Fibroblast of lung (primary cell): ENCODE results near the gene BMS1. TPM values are rescaled to one million over a fixed set of nuclear protein-coding genes. Genes with fewer than 3 reads are reported as not detected.

Experiments used
- DNase-seq, 2 donors: peaks; one replicate each; pipeline versions ENCODE4 v3.0.0 to v3.0.0-alpha.2; 2010; ENCODE audit warnings: low read depth in 2 of 2
- H2AFZ ChIP-seq: 2 replicates; pipeline ENCODE4 v1.5.1; 2012; ENCODE audit warnings: low read length, control low read depth, inconsistent platforms
- H3K27ac ChIP-seq: 2 replicates; pipeline ENCODE4 v1.5.1; 2011; ENCODE audit warnings: low read length, control low read depth; ENCODE audit not compliant: insufficient read depth
- H3K27me3 ChIP-seq: 2 replicates; pipeline ENCODE4 v1.5.1; 2011; ENCODE audit warnings: mild to moderate bottlenecking, low read length; ENCODE audit not compliant: control insufficient read depth, insufficient read depth
- H3K36me3 ChIP-seq: 2 replicates; pipeline ENCODE4 v1.5.1; 2011; ENCODE audit warnings: low read length; ENCODE audit not compliant: control insufficient read depth, insufficient read depth
- H3K4me1 ChIP-seq: 2 replicates; pipeline ENCODE4 v1.5.1; 2011; ENCODE audit warnings: low read length; ENCODE audit not compliant: control insufficient read depth, insufficient read depth; ENCODE audit errors: extremely low read depth
- H3K4me2 ChIP-seq: 2 replicates; pipeline ENCODE4 v1.5.1; 2011; ENCODE audit warnings: low read length, control low read depth; ENCODE audit not compliant: insufficient read depth; ENCODE audit errors: extremely low read depth
- H3K4me3 ChIP-seq, 4 experiments: fragments of 200-600 bp in 1 of 4; sonication (generic) in 1 of 4; replicated peaks in 1 of 4; 2 replicates each; pipeline ENCODE4 v1.5.1; 2011 to 2016; ENCODE audit warnings: low read length in 4 of 4, low read depth in 3 of 4, mild to moderate bottlenecking in 3 of 4, control low read depth in 2 of 4, inconsistent platforms in 1 of 4, mixed read lengths in 1 of 4; ENCODE audit not compliant: insufficient read depth in 1 of 4; ENCODE audit errors: control extremely low read depth in 1 of 4
- H3K79me2 ChIP-seq: 2 replicates; pipeline ENCODE4 v1.5.1; 2012; ENCODE audit warnings: mild to moderate bottlenecking, low read length, inconsistent platforms; ENCODE audit not compliant: control insufficient read depth, insufficient read depth
- H3K9ac ChIP-seq: 2 replicates; pipeline ENCODE4 v1.5.1; 2011; ENCODE audit warnings: mild to moderate bottlenecking, low read length, control low read depth; ENCODE audit not compliant: insufficient read depth
- H3K9me3 ChIP-seq: 2 replicates; pipeline ENCODE4 v1.5.1; 2012; ENCODE audit warnings: low read depth, low read length; ENCODE audit not compliant: control insufficient read depth, insufficient read depth
- H4K20me1 ChIP-seq: 2 replicates; pipeline ENCODE4 v1.5.1; 2011; ENCODE audit warnings: low read length; ENCODE audit not compliant: control insufficient read depth, insufficient read depth; ENCODE audit errors: extremely low read depth
- CTCF ChIP-seq, 2 donors: IDR thresholded peaks in 1 of 2; conservative IDR thresholded peaks in 1 of 2; 1 replicate in 1 of 2; 2 replicates in 1 of 2; pipeline ENCODE4 v1.5.1; 2011 to 2012; ENCODE audit warnings: low read length in 2 of 2, control low read depth in 1 of 2, inconsistent platforms in 1 of 2, low read depth in 1 of 2, mild to moderate bottlenecking in 1 of 2
- EZH2 ChIP-seq: IDR thresholded peaks from 2 replicates; pipeline ENCODE4 v1.5.1; 2012; ENCODE audit warnings: low read length, control low read depth, mild to moderate bottlenecking; ENCODE audit errors: missing control alignments
- polyA plus RNA-seq, 2 donors: library from polyadenylated mRNA; depleted of rRNA in 1 of 2; stranded (reverse) in 1 of 2; unstranded in 1 of 2; fragments of >200 nt; gene quantifications; 2 replicates each; pipeline ENCODE4 v1.2.1, GENCODE V29; 2011 to 2012; ENCODE audit warnings: missing spikeins in 1 of 2
- total RNA-seq: library from RNA; depleted of rRNA; stranded (reverse); fragments of >200 nt; gene quantifications from 2 replicates; pipeline ENCODE4 v1.2.1, GENCODE V29; 2014

The BMS1 gene
- total and polyA plus RNA-seq, 2 donors (not counting 1 experiment from before 2014, with no cell fraction given), result 6.4 to 13.9 TPM

- no peak overlapping the region for H3K4me3 ChIP-seq
- no peaks in the 10 kb centered on the region for H3K4me1 ChIP-seq
- DNase-seq, result no peak
- H3K27me3 ChIP-seq, result no peaks in the 10 kb centered on the region
- no peaks in the 10 kb centered on the region for H3K79me2 ChIP-seq
- H3K36me3 ChIP-seq, result no peaks in the 10 kb centered on the region
- no peak overlapping the region for H3K9ac ChIP-seq
- H2AFZ ChIP-seq, result no peak overlapping the region
- H3K27ac ChIP-seq, result no peak overlapping the region
- H4K20me1 ChIP-seq, result no peaks in the 10 kb centered on the region
- H3K4me2 ChIP-seq, result no peak overlapping the region
- no peaks in the 10 kb centered on the region for H3K9me3 ChIP-seq
- no peak for TF ChIP-seq EZH2
- TF ChIP-seq CTCF (conservative IDR thresholded peaks at IDR 0.05 in 1 of 2, IDR thresholded peaks at IDR 0.05 in 1 of 2; ENCODE audit: low read depth in 1 of 2, low read length in 2 of 2), result no peak
Observed at GRCh38 chr10:42876945-42877344, 94.3 kb downstream of the BMS1 start.

GRCh38 chr10:42877496-42878030, 95.0 kb downstream of the BMS1 start:
- no peaks in the 10 kb centered on the region for H3K9me3 ChIP-seq
- no peaks in the 10 kb centered on the region for H3K36me3 ChIP-seq
- no peak overlapping the region for H3K9ac ChIP-seq
- TF ChIP-seq CTCF (conservative IDR thresholded peaks at IDR 0.05 in 1 of 2, IDR thresholded peaks at IDR 0.05 in 1 of 2; ENCODE audit: low read depth in 1 of 2, low read length in 2 of 2) (no peak), EZH2 (no peak)
- no peaks in the 10 kb centered on the region for H3K79me2 ChIP-seq
- H2AFZ ChIP-seq, result no peak overlapping the region
- H4K20me1 ChIP-seq, result no peaks in the 10 kb centered on the region
- H3K4me3 ChIP-seq, result no peak overlapping the region
- DNase-seq, result no peak
- H3K27me3 ChIP-seq, result no peaks in the 10 kb centered on the region
- H3K4me2 ChIP-seq, result no peak overlapping the region
- no peaks in the 10 kb centered on the region for H3K4me1 ChIP-seq
- H3K27ac ChIP-seq, result no peak overlapping the region

- Histone ChIP-seq H3K4me3 (no peak overlapping the region), H4K20me1 (no peaks in the 10 kb centered on the region), H3K9ac (no peak overlapping the region), H3K79me2 (no peaks in the 10 kb centered on the region), H3K36me3 (no peaks in the 10 kb centered on the region), H3K27me3 (no peaks in the 10 kb centered on the region), H3K27ac (no peak overlapping the region), H3K9me3 (no peaks in the 10 kb centered on the region), H3K4me1 (no peaks in the 10 kb centered on the region), H3K4me2 (no peak overlapping the region), H2AFZ (no peak overlapping the region)
- no peak for DNase-seq
- TF ChIP-seq EZH2, result no peak
Observed at GRCh38 chr10:42878134-42878820, 95.7 kb downstream of the BMS1 start.
